Measurements from ENCODE around the gene ARHGEF7.
"Not testable (repeated sequence)": the region's sequence is repeated elsewhere in the genome, so short reads cannot be mapped to it uniquely, and the experiment has no call there.

The ARHGEF7 gene

GRCh38 chr13:111115061-111115964, at the start of gene ARHGEF7:
Gene ARHGEF7 (plus strand): TSS chr13:111115310. CDS start chr13:111115527, 217 bp downstream.
- no peak for DNase-seq (ENCODE audit: low spot score)

DNA sequence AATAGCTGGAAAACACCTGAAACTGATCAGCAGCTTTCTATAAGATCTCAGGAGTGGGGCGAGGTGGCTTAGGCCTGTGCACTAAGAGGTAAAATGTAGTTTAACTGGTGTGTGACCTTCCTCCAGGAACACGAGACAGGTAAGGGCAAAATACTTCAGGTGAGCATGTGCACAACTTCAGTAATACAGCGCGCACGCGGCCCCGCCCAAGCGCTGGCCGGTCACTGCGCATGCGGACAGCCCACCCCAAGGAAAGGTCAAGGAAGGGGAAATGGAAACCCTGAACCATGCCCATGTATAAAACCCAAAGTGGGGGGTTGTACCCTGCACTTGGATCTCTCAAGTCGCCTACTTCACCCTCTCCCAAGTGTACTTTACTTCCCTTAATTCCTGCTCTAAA, 49.4 kb upstream of the ARHGEF7 start:
- DNase-seq (ENCODE audit: low spot score): no peak

GRCh38 chr13:111066544-111066943, 48.6 kb upstream of the ARHGEF7 start:
- no peak for DNase-seq (ENCODE audit: low spot score)

GRCh38 chr13:111068009-111068350, 47.1 kb upstream of the ARHGEF7 start:
- no peak for DNase-seq (ENCODE audit: low spot score)

- DNase-seq (ENCODE audit: low spot score): not testable (repeated sequence)
Observed at GRCh38 chr13:111071120-111071519, 44.0 kb upstream of the ARHGEF7 start.

GRCh38 chr13:111071526-111071925, 43.6 kb upstream of the ARHGEF7 start:
- DNase-seq (ENCODE audit: low spot score): not testable (repeated sequence)

DNA sequence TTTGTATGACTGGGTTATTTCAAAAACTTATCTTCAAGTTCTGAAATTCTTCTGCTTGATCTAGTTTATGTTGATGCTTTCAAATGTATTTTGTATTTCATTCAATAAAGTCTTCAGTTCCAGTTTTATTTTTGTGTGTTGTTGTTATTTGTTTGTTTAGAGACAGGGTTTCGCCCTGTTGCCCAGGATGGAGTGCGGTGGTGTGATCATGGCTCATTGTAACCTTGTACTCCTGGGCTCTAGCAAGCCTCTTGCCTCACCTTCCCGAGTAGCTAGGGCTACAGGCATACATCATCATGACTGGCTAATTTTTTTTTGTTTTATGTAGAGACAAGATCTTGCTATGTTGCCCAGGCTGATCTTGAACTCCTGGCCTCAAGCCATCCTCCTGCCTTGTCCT, 40.3 kb upstream of the ARHGEF7 start:
- DNase-seq (ENCODE audit: low spot score): no peak

- DNase-seq (ENCODE audit: low spot score): no peak
Observed at GRCh38 chr13:111076155-111077013, 38.7 kb upstream of the ARHGEF7 start.

GRCh38 chr13:111079375-111079774, 35.7 kb upstream of the ARHGEF7 start:
- no peak for DNase-seq (ENCODE audit: low spot score)

DNA sequence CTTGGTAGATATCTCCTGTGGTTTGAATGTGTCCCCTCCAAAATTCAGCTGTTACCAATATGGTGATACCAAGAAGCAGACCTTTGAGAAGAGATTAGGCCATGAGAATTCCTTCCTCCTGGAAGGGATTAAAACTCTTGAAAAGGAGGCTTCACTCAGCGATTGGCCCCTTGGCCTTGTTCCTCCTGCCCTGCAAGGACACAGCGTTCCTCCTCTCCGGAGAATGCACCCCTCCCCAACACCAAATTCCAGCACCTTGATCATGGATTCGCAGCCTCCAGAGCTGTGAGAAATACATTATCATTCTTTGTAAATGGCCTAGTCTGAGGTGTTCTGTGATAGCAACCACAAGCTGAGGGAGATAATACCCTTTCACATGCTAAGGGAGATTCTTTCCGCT, 34.5 kb upstream of the ARHGEF7 start:
- no peak for DNase-seq (ENCODE audit: low spot score)

- DNase-seq (ENCODE audit: low spot score): no peak
Observed at GRCh38 chr13:111082240-111082639, 32.9 kb upstream of the ARHGEF7 start.

- not testable (repeated sequence) for DNase-seq (ENCODE audit: low spot score)
Observed at GRCh38 chr13:111082769-111083168, 32.3 kb upstream of the ARHGEF7 start.

- DNase-seq (ENCODE audit: low spot score): not testable (repeated sequence)
Observed at GRCh38 chr13:111083693-111084092, 31.4 kb upstream of the ARHGEF7 start.

GRCh38 chr13:111090169-111090568, 24.9 kb upstream of the ARHGEF7 start:
- DNase-seq (ENCODE audit: low spot score): no peak

- no peak for DNase-seq (ENCODE audit: low spot score)
Observed at GRCh38 chr13:111092685-111093084, 22.4 kb upstream of the ARHGEF7 start.

DNA sequence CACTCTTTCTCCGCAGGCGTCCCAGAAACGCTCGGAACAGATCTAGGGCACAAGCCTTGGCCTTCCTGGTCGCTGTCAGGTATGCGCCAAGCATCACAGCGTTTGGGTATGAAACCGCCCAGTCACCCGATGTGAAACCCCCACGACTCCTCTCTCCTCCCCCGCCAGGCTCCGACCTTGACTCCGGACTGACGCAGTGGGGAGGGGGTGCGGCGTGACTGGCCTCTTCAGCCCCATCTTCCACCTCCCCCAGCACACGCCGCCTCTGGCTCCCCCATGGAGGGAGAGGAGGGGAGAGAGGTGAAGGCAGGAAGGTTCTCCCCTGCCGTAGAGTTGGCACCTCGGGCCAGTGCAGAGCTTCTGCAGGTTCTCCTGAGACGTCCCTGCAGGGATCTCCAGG, 22.0 kb upstream of the ARHGEF7 start:
- no peak for DNase-seq (ENCODE audit: low spot score)

GRCh38 chr13:111093634-111094033, 21.5 kb upstream of the ARHGEF7 start:
- DNase-seq (ENCODE audit: low spot score): no peak

GRCh38 chr13:111095031-111095840, 19.9 kb upstream of the ARHGEF7 start:
- DNase-seq (ENCODE audit: low spot score): no peak

DNA sequence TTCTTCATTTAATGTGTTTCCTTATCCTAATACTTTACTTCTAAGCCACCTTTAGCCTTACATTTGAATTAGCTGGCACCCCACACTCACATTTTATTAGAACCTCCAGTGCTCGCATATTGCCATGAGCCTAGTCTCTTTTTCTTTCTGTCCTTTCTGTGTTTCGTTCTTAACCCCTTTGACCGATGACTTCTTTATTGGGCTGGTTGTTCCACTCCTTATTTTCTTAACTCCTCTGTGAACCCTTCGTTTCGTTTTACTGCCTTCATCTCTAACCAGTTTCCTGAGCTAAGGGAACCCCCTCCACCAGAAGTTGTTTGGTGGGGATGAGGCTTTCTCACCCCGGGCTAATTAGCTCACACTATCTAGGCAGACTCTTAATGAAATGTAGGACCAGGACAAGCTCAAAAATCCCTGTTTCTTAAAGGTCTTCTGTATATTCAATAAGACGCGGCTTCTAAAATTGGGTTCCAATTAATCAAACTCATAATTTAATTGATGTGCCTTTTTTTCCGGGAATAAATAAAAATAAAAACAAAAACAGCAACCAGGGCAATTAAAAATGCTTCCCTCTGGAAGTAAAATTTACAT, 19.1 kb upstream of the ARHGEF7 start:
- DNase-seq (ENCODE audit: low spot score): no peak

DNA sequence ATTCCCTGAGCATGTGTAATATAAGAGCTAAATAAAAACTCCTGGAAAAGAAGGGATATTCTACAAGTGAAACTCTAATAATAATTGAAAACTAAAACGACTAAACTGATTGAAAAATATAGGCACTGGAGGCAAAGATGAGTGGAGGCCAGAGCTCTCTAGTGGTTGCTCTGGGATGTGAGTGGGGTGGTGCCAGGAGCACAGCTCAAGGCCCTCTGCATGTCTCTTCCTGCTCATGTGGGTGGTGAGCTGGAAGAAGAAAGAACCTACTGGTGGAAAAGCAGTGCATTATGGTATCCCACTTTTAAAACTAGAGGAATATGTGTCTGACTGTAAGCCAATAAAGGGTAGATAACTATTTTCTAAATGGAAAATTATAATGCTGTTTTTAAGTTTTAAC, 15.8 kb upstream of the ARHGEF7 start:
- DNase-seq (ENCODE audit: low spot score): no peak

DNA sequence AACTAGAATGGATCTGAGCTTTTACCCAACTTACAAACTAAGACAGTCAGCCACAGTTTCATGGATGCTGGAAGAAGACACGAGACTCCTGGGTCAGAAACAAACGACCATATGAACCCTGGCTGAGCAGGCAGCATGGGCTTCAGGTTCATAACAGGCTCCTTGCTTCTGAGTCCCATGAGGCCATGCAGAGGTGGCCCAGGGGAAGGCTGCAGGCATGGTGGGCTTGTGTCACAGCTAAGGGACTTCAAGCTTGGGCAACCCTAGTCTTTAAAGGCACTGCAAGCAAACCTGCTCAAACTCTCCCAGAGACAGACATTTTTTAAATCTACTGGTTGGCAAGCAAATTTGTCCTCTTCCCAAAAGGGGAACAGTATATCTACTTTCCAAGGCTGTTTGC, 5.1 kb upstream of the ARHGEF7 start:
- no peak for DNase-seq (ENCODE audit: low spot score)
